Measurements from ENCODE around the gene LARGE1. TPM values are rescaled to one million over a fixed set of nuclear protein-coding genes. Genes with fewer than 3 reads are reported as not detected.
A peak's percentile ranks its signal among the peaks of the same experiment; 100 is the strongest.

LARGE1 gene
- polyA plus RNA-seq, 5 donors = 25.2 to 39.4 (median 31.5) TPM

- no peak for DNase-seq
These were observed 319.7 kb downstream of the LARGE1 start for GRCh38 chr22:33600595-33600994.

GRCh38 chr22:33600113-33600512 is 320.2 kb downstream of the LARGE1 start:
- DNase-seq = no peak

- peak; percentile 34 to 38 for DNase-seq
These were observed 320.7 kb downstream of the LARGE1 start for GRCh38 chr22:33599596-33599995.

- DNase-seq = no peak
These were observed 321.5 kb downstream of the LARGE1 start for GRCh38 chr22:33598821-33599220.

- no peak for DNase-seq
These were observed 322.8 kb downstream of the LARGE1 start for GRCh38 chr22:33597274-33597985.

GRCh38 chr22:33593818-33594217 is 326.5 kb downstream of the LARGE1 start:
- DNase-seq = no peak

GRCh38 chr22:33591946-33592345 is 328.3 kb downstream of the LARGE1 start:
- DNase-seq = no peak

GRCh38 chr22:33589297-33589696 is 331.0 kb downstream of the LARGE1 start:
- no peak for DNase-seq

GRCh38 chr22:33588860-33589259 is 331.4 kb downstream of the LARGE1 start:
- no peak for DNase-seq

GRCh38 chr22:33584152-33584551 is 336.1 kb downstream of the LARGE1 start:
- no peak for DNase-seq

GRCh38 chr22:33582822-33583400 is 337.4 kb downstream of the LARGE1 start:
- DNase-seq = no peak

- DNase-seq = no peak
These were observed 340.0 kb downstream of the LARGE1 start for GRCh38 chr22:33580310-33580709.

- peak in 1 of 2 donors; percentile 41 for DNase-seq
These were observed 340.7 kb downstream of the LARGE1 start for GRCh38 chr22:33579448-33580093.

- no peak for DNase-seq
These were observed 341.5 kb downstream of the LARGE1 start for GRCh38 chr22:33578752-33579151.

- no peak for DNase-seq
These were observed 342.3 kb downstream of the LARGE1 start for GRCh38 chr22:33577862-33578411.

GRCh38 chr22:33576205-33576604 is 344.1 kb downstream of the LARGE1 start:
- DNase-seq = no peak

- DNase-seq = no peak
These were observed 344.5 kb downstream of the LARGE1 start for GRCh38 chr22:33575771-33576170.

GRCh38 chr22:33575041-33575440 is 345.2 kb downstream of the LARGE1 start:
- no peak for DNase-seq

- DNase-seq = no peak
These were observed 346.8 kb downstream of the LARGE1 start for GRCh38 chr22:33573479-33573878.

- DNase-seq = no peak
These were observed 348.2 kb downstream of the LARGE1 start for GRCh38 chr22:33572086-33572485.

GRCh38 chr22:33570110-33570509 is 350.2 kb downstream of the LARGE1 start:
- DNase-seq = no peak

GRCh38 chr22:33569559-33569958 is 350.7 kb downstream of the LARGE1 start:
- no peak for DNase-seq

GRCh38 chr22:33569018-33569417 is 351.3 kb downstream of the LARGE1 start:
- DNase-seq = no peak

Measured in right lung (tissue), 5 donors.